Inflammatory macrophage treated with lipopolysaccharide for 1 hour (primary cell): ENCODE results near the gene ATF5.
A peak's percentile ranks its signal among the peaks of the same experiment; 100 is the strongest.
"Not testable (repeated sequence)": the region's sequence is repeated elsewhere in the genome, so short reads cannot be mapped to it uniquely, and the experiment has no call there.

Experiments
- DNase-seq, 2 donors: peaks; one replicate each; pipeline ENCODE4 v3.0.0-alpha.2; 2020 to 2022

Gene ATF5

DNA sequence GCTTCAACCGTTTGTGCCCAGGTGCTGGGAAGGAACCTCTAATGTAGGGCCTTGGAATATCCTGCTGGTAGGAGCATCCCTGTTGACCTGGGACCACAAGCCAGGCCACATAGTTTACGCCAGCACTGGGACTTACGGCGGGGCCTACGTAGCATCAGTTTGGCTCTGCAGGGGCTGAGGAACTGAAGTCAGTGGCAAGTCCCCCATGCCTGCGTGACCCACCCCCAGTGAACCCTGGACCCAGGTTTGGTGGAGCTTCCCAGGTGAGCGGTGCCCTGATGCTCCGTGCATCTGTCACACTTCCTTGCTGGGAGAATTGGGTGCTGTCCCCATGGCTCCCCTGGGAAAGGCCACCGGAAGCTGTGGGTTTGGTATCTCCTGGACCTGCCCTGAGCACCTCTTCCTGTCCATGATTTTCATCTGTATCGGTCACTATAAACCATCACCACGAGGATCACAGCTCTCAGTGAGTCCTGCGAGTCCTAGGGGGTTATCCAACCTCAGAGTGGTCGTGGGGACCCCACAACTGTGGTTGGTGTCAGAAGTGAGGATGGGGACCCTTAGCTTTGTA lies 22.0 kb downstream of the ATF5 start:
- DNase-seq, result no peak

DNA sequence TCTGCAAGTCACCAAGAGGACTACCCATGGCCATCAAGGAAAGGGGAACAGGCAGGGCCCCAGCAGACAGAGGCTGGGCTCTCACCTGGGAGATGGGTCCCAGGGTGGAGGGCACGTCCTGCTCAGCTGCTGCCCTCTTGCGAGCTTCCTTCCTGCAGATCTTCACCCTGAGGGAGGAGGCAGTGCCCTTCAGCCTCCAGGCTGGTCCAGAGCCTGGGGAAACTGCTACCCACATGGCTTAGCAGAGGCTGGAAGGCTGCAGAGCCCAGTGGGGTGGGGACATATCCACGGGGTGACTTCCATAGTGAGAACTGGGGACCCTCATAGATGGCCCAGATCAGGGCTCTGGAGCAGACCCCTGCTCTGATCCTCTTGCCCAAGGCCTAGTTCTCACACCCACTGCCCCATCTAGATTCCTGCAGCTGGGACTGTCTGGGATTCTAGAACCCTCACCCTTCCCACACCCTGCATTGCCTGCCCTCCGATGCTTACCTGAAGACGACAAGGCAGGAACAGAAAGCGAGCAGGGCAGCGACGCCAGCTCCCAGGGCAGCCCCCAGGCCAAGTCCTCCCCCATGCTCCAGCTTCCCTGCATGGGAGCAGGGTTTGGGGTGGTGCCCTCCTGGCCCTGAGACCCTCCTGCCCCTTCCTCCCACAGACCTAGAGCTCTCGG lies 22.9 kb downstream of the ATF5 start:
- DNase-seq, result no peak

- DNase-seq, result no peak
Observed at GRCh38 chr19:49952479-49952836, 23.5 kb downstream of the ATF5 start.

DNA sequence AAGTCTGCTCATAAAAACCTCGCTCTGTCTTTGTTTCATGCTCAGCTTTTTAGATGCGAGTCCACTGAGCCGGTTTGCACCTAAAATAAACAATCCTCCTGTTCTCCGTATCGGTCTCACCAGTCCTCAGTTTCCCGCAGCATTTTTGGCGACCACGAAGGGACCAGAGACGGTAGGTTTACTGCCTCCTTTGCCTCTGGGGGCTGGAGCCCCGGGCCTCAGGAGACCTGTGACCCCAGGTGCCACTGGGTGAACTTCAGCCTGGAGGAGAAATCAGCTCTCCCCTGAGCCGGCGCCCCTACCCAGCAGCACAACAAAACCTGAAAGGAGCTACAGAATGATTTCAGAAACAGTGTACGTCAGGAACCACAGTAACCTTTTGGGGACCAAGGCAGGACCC lies 23.9 kb downstream of the ATF5 start:
- no peak for DNase-seq

- peak; percentile 53 to 59 for DNase-seq
Observed at GRCh38 chr19:49953416-49953815, 24.4 kb downstream of the ATF5 start.

DNA sequence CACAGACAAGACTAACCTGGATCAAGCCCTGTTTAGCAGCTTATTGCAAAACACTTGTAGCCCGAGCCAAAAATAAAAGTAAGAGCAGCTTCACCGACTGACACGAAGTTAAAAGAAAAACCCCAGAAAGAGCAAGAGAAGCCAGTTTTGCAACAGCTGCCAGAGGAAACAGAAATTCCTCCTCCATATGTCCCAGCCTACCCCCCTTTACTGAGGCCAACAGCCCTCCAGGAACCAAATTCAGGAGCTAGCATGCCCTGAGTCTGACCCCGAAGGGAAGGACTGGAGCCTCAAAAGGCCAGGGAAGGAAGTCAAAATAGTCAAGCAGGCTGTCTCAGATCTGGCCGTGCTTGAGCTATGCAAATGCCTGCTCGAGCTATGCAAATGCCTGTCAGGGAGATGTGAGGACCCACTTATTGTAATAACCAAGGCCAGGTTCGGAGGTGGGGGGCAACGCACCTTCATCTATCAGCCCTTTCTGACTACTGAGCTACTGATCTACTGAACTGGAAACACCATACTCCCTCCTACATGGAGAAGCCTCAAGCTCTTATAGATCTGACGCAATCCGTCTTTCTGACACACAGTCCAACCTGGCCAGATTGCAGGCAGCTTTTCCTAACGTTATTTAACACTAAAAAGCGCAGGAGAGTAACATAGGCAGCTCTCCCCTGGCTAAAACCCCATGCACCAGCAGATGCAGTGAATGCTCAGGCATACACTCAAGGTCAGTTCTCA lies 25.3 kb downstream of the ATF5 start:
- DNase-seq, result peak; percentile 64 to 78

GRCh38 chr19:49954933-49955332 lies 25.9 kb downstream of the ATF5 start:
- no peak for DNase-seq

DNA sequence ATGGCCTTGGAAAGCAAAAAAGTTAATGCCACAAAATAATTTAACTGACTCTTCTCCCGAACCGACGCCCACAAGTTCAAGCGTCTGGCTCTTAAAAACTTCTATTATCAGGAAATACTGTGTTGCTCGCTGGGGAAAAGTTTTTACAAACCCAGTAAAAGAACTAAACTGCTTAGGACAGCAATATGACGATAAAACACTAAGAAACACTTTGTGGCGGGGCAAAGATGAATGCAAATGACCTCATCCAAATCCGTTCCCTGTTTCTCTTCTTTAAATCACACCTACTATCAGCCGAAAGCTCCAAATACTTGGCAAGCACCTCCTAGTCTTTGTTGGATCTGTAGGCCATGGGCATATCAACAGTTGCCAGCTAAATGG lies 27.1 kb downstream of the ATF5 start:
- no peak for DNase-seq

DNA sequence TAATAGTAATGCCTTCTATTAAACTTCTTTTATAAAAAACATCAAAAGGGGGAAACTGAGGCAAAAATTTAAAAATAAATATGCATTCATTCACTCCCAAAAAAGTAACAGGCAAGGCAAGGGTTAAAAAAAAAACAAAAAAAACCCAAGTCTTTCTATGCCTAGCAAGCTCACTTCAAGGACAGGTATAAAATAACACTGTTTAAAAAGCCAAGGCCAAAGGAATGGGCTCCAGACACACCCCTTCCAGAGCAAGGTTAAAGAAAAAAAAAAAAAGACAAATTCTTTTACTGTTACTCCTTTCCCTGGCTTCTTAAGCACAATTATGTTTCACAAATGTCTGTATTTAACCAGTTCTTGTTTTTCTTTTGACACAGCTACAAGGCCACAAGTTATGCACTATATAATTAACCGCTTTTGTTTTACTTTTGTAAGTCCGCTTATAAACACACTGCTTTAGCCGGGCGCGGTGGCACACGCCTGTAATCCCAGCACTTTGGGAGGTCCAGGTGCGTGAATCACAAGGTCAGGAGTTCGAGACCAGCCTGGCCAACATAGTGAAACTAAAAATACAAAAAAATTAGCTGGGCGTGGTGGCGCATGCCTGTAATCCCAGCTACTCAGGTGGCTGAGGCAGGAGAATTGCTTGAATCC lies 28.4 kb downstream of the ATF5 start:
- DNase-seq, result no peak

DNA sequence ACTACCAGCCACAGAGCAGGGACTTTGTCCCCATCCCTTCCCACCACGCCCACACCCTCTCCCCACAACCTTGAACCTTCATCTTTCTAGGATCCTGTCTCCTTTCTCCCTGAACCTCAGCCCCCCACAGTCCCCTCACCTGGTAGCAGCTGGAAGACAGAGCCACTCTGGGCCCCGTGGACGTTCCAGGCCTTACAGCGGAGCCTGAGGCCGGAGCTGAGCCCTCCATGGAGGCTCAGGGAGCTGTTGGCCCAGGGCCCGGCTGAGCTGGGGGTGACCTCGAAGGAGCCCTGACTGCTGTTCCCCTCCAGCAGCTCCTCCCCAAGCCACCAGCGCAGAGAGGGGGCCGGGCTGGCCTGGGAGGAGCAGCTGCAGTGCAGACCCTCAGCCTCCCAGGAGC lies 29.1 kb downstream of the ATF5 start:
- DNase-seq, result not testable (repeated sequence)

DNA sequence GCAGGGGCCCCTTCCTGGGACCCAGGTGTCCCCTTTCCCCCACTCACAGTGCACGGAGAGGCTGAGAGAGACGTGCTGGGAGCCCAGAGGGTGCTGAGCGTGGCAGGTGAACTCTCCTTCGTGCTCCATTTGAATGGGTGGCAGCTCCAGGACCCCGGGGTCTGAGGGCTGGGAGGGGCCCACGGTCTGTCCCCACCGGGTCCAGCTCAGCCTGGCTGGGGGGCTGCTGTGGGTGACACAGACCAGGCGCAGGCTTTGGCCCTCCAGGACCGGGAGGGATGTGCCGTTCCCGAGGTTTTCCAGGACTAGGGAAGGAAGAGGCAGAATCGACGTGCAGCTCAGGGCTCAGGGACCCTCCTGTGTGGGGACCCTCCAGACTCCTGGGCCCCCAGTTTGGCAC lies 29.6 kb downstream of the ATF5 start:
- not testable (repeated sequence) for DNase-seq

- not testable (repeated sequence) for DNase-seq
Observed at GRCh38 chr19:49959892-49960291, 30.9 kb downstream of the ATF5 start.

DNA sequence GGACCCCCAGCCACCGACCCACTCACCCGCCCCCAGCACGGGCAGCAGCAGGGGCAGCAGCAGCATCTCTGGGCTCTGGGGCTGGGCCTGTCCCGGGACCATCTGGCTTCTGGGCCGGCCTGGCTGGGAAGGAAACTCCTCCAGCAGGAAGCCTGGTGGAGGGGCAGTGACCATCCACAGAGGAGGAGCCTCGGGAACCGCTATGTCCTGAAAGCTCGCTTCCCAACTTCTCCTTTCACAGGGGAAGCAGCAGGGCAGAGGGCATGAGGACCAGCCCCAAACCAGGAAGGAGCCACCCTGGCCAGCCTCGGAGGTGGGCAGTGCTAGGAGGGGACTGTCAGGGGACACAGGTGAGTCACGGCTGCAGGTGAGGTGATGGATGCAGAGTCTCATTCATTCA lies 32.0 kb downstream of the ATF5 start, which contains the start of gene SIGLEC11:
Gene SIGLEC11 (minus strand): TSS at position 193 of the 400 bp plus-strand sequence. CDS start 91 bp downstream, at position 102.
- DNase-seq, result peak in 1 of 2 donors; percentile 29

- peak; percentile 70 to 77 for DNase-seq
Observed at GRCh38 chr19:49968279-49968922, 39.4 kb downstream of the ATF5 start.

- DNase-seq, result peak; percentile 45 to 52
Observed at GRCh38 chr19:49969355-49969754, 40.4 kb downstream of the ATF5 start.

- DNase-seq, result no peak
Observed at GRCh38 chr19:49971991-49972411, 43.0 kb downstream of the ATF5 start.

GRCh38 chr19:49972841-49973240 lies 43.8 kb downstream of the ATF5 start:
- no peak for DNase-seq

GRCh38 chr19:49973987-49974386 lies 45.0 kb downstream of the ATF5 start:
- peak; percentile 31 to 48 for DNase-seq

DNA sequence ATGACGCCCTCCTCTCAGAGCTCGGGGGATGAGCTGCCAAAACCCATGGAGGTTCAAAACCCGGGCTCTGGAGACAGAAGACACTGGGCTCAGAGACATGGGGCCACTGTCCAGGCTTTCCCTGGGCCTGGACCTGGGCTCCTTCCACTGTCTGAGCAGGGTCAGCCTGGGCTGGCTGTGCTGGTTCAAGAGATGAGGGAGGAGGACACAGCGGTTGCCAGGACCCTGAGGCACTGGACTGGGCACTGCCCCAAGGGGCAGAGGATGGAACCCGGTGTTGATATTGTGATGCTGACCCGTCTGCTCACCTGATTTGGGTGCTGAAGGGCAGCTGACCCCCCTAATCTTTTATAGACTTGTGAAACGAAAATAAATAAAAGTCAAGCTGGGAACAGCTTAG lies 46.0 kb downstream of the ATF5 start:
- DNase-seq, result no peak

- no peak for DNase-seq
Observed at GRCh38 chr19:49976496-49976895, 47.5 kb downstream of the ATF5 start.

DNA sequence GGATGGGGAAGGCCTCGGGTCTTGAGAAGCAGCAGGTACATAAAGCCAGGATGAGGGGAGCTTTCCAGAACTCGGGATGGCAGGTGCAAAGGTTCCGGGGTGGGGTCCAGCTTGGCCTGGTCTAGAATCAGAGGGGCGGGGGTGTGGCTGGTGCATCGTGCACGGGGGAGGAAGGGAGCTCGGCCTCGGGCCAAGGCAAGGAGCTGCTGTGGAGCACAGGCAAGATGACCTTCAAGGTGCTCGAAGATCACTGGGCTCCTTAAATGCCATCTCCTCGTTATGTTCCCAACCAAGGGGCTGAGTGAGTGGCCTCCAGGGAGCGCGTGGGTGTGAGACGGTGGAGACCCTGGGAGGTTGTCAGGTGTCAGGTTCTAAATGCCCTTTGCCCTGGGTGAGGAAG lies 48.1 kb downstream of the ATF5 start:
- DNase-seq, result no peak

- no peak for DNase-seq
Observed at GRCh38 chr19:49977881-49978280, 48.9 kb downstream of the ATF5 start.

GRCh38 chr19:49978324-49978723 lies 49.3 kb downstream of the ATF5 start:
- no peak for DNase-seq
